Measurements from ENCODE around the gene MYDGF.

MYDGF gene

GRCh38 chr19:4710281-4710600 lies 40.1 kb upstream of the MYDGF start:
- Histone ChIP-seq H3K79me2 (ENCODE audit: control insufficient read depth, insufficient read depth, low read length, unreplicated experiment) (peaks cover 2% of the 10 kb centered on the region), H3K4me1 (ENCODE audit: control insufficient read depth, insufficient read depth, low read length, unreplicated experiment) (peaks cover 48% of the 10 kb centered on the region), H3K27ac (ENCODE audit: low read depth, low read length) (no peak overlapping the region), H2AFZ (ENCODE audit: low read length, unreplicated experiment) (no peak overlapping the region), H3K27me3 (ENCODE audit: insufficient read depth, low read length) (no peaks in the 10 kb centered on the region), H3K36me3 (ENCODE audit: insufficient read depth, low read length) (peaks cover 23% of the 10 kb centered on the region; the same call in 1 of the 2 replicates), H3K4me3 (ENCODE audit: low read depth, low read length) (no peak overlapping the region)

GRCh38 chr19:4709440-4710280 lies 39.5 kb upstream of the MYDGF start:
- Histone ChIP-seq H3K79me2 (ENCODE audit: control insufficient read depth, insufficient read depth, low read length, unreplicated experiment) (peaks cover 2% of the 10 kb centered on the region), H3K36me3 (ENCODE audit: insufficient read depth, low read length) (peaks cover 23% of the 10 kb centered on the region; the same call in 1 of the 2 replicates), H3K4me1 (ENCODE audit: control insufficient read depth, insufficient read depth, low read length, unreplicated experiment) (peaks cover 48% of the 10 kb centered on the region), H3K27me3 (ENCODE audit: insufficient read depth, low read length) (no peaks in the 10 kb centered on the region), H3K27ac (ENCODE audit: low read depth, low read length) (peak overlapping the region; percentile 36), H2AFZ (ENCODE audit: low read length, unreplicated experiment) (no peak overlapping the region), H3K4me3 (ENCODE audit: low read depth, low read length) (no peak overlapping the region)

GRCh38 chr19:4707956-4708650 lies 38.0 kb upstream of the MYDGF start:
- Histone ChIP-seq H3K4me1 (ENCODE audit: control insufficient read depth, insufficient read depth, low read length, unreplicated experiment) (peaks cover 35% of the 10 kb centered on the region), H3K27ac (ENCODE audit: low read depth, low read length) (peak overlapping the region; percentile 50), H2AFZ (ENCODE audit: low read length, unreplicated experiment) (no peak overlapping the region), H3K79me2 (ENCODE audit: control insufficient read depth, insufficient read depth, low read length, unreplicated experiment) (peaks cover 2% of the 10 kb centered on the region), H3K4me3 (ENCODE audit: low read depth, low read length) (no peak overlapping the region), H3K27me3 (ENCODE audit: insufficient read depth, low read length) (no peaks in the 10 kb centered on the region), H3K36me3 (ENCODE audit: insufficient read depth, low read length) (peaks cover 18% of the 10 kb centered on the region; the same call in 1 of the 2 replicates)

GRCh38 chr19:4707322-4707721 lies 37.2 kb upstream of the MYDGF start:
- no peaks in the 10 kb centered on the region for H3K27me3 ChIP-seq (ENCODE audit: insufficient read depth, low read length)
- H2AFZ ChIP-seq (ENCODE audit: low read length, unreplicated experiment) = no peak overlapping the region
- no peaks in the 10 kb centered on the region for H3K79me2 ChIP-seq (ENCODE audit: control insufficient read depth, insufficient read depth, low read length, unreplicated experiment)
- no peak overlapping the region for H3K4me3 ChIP-seq (ENCODE audit: low read depth, low read length)
- H3K4me1 ChIP-seq (ENCODE audit: control insufficient read depth, insufficient read depth, low read length, unreplicated experiment) = peaks cover 29% of the 10 kb centered on the region
- H3K27ac ChIP-seq (ENCODE audit: low read depth, low read length) = no peak overlapping the region
- H3K36me3 ChIP-seq (ENCODE audit: insufficient read depth, low read length) = peaks cover 11% of the 10 kb centered on the region; the same call in 1 of the 2 replicates

GRCh38 chr19:4705413-4706131 lies 35.4 kb upstream of the MYDGF start:
- H3K27ac ChIP-seq (ENCODE audit: low read depth, low read length) = peak overlapping the region; percentile 19; the same call in 1 of the 2 replicates
- no peaks in the 10 kb centered on the region for H3K79me2 ChIP-seq (ENCODE audit: control insufficient read depth, insufficient read depth, low read length, unreplicated experiment)
- peaks cover 2% of the 10 kb centered on the region; the same call in 1 of the 2 replicates for H3K36me3 ChIP-seq (ENCODE audit: insufficient read depth, low read length)
- H3K4me3 ChIP-seq (ENCODE audit: low read depth, low read length) = no peak overlapping the region
- no peaks in the 10 kb centered on the region for H3K27me3 ChIP-seq (ENCODE audit: insufficient read depth, low read length)
- no peak overlapping the region for H2AFZ ChIP-seq (ENCODE audit: low read length, unreplicated experiment)
- peaks cover 29% of the 10 kb centered on the region for H3K4me1 ChIP-seq (ENCODE audit: control insufficient read depth, insufficient read depth, low read length, unreplicated experiment)

GRCh38 chr19:4704317-4704673 lies 34.2 kb upstream of the MYDGF start:
- no peak overlapping the region for H3K27ac ChIP-seq (ENCODE audit: low read depth, low read length)
- H3K36me3 ChIP-seq (ENCODE audit: insufficient read depth, low read length) = no peaks in the 10 kb centered on the region

GRCh38 chr19:4703671-4704316 lies 33.7 kb upstream of the MYDGF start:
- Histone ChIP-seq H3K4me3 (ENCODE audit: low read depth, low read length) (no peak overlapping the region), H3K27ac (ENCODE audit: low read depth, low read length) (no peak overlapping the region), H3K4me1 (ENCODE audit: control insufficient read depth, insufficient read depth, low read length, unreplicated experiment) (peaks cover 12% of the 10 kb centered on the region), H2AFZ (ENCODE audit: low read length, unreplicated experiment) (no peak overlapping the region), H3K36me3 (ENCODE audit: insufficient read depth, low read length) (no peaks in the 10 kb centered on the region), H3K79me2 (ENCODE audit: control insufficient read depth, insufficient read depth, low read length, unreplicated experiment) (no peaks in the 10 kb centered on the region), H3K27me3 (ENCODE audit: insufficient read depth, low read length) (no peaks in the 10 kb centered on the region)

More at GRCh38 chr19:4704317-4704673, 34.2 kb upstream of the MYDGF start:
- Histone ChIP-seq H3K79me2 (ENCODE audit: control insufficient read depth, insufficient read depth, low read length, unreplicated experiment) (no peaks in the 10 kb centered on the region), H3K27me3 (ENCODE audit: insufficient read depth, low read length) (no peaks in the 10 kb centered on the region), H3K4me3 (ENCODE audit: low read depth, low read length) (no peak overlapping the region), H3K4me1 (ENCODE audit: control insufficient read depth, insufficient read depth, low read length, unreplicated experiment) (peaks cover 17% of the 10 kb centered on the region), H2AFZ (ENCODE audit: low read length, unreplicated experiment) (no peak overlapping the region)

GRCh38 chr19:4702764-4703163 lies 32.6 kb upstream of the MYDGF start:
- H3K36me3 ChIP-seq (ENCODE audit: insufficient read depth, low read length) = no peaks in the 10 kb centered on the region
- no peak overlapping the region for H2AFZ ChIP-seq (ENCODE audit: low read length, unreplicated experiment)

GRCh38 chr19:4701557-4701956 lies 31.4 kb upstream of the MYDGF start:
- Histone ChIP-seq H3K27ac (ENCODE audit: low read depth, low read length) (no peak overlapping the region), H3K36me3 (ENCODE audit: insufficient read depth, low read length) (no peaks in the 10 kb centered on the region)

More at GRCh38 chr19:4702764-4703163, 32.6 kb upstream of the MYDGF start:
- no peak overlapping the region for H3K4me3 ChIP-seq (ENCODE audit: low read depth, low read length)
- H3K79me2 ChIP-seq (ENCODE audit: control insufficient read depth, insufficient read depth, low read length, unreplicated experiment) = no peaks in the 10 kb centered on the region
- no peak overlapping the region for H3K27ac ChIP-seq (ENCODE audit: low read depth, low read length)
- no peaks in the 10 kb centered on the region for H3K27me3 ChIP-seq (ENCODE audit: insufficient read depth, low read length)
- peaks cover 1% of the 10 kb centered on the region for H3K4me1 ChIP-seq (ENCODE audit: control insufficient read depth, insufficient read depth, low read length, unreplicated experiment)

GRCh38 chr19:4700693-4700970 lies 30.5 kb upstream of the MYDGF start:
- Histone ChIP-seq H2AFZ (ENCODE audit: low read length, unreplicated experiment) (no peak overlapping the region), H3K79me2 (ENCODE audit: control insufficient read depth, insufficient read depth, low read length, unreplicated experiment) (no peaks in the 10 kb centered on the region), H3K27me3 (ENCODE audit: insufficient read depth, low read length) (no peaks in the 10 kb centered on the region), H3K36me3 (ENCODE audit: insufficient read depth, low read length) (no peaks in the 10 kb centered on the region), H3K4me1 (ENCODE audit: control insufficient read depth, insufficient read depth, low read length, unreplicated experiment) (peaks cover 12% of the 10 kb centered on the region), H3K4me3 (ENCODE audit: low read depth, low read length) (no peak overlapping the region), H3K27ac (ENCODE audit: low read depth, low read length) (no peak overlapping the region)

More at GRCh38 chr19:4701557-4701956, 31.4 kb upstream of the MYDGF start:
- Histone ChIP-seq H3K79me2 (ENCODE audit: control insufficient read depth, insufficient read depth, low read length, unreplicated experiment) (no peaks in the 10 kb centered on the region), H3K4me3 (ENCODE audit: low read depth, low read length) (no peak overlapping the region), H3K4me1 (ENCODE audit: control insufficient read depth, insufficient read depth, low read length, unreplicated experiment) (peaks cover 8% of the 10 kb centered on the region), H2AFZ (ENCODE audit: low read length, unreplicated experiment) (no peak overlapping the region), H3K27me3 (ENCODE audit: insufficient read depth, low read length) (no peaks in the 10 kb centered on the region)

Data from ACC112 (cell line).